Activated CD4-positive, alpha-beta T cell treated with anti-CD3 and anti-CD28 coated beads for 4 hours (primary cell): ENCODE measurements around the gene CMIP.
"Not testable (repeated sequence)": the region's sequence is repeated elsewhere in the genome, so short reads cannot be mapped to it uniquely, and the experiment has no call there.

ENCODE experiments used
- DNase-seq, 2 donors: peaks; one replicate each; pipeline ENCODE4 v3.0.0-alpha.2; 2020

CMIP gene

GRCh38 chr16:81444448-81445121 is at the start of gene CMIP:
Gene CMIP, plus strand, starts transcription at chr16:81444808.
- DNase-seq = peak; percentile 70 to 74

- DNase-seq = no peak
Measured at GRCh38 chr16:81394966-81395655, 49.5 kb upstream of the CMIP start.

GRCh38 chr16:81397058-81397878 is 47.3 kb upstream of the CMIP start:
- DNase-seq = no peak

- no peak for DNase-seq
Measured at GRCh38 chr16:81397879-81398520, 46.6 kb upstream of the CMIP start.

- DNase-seq = no peak
Measured at GRCh38 chr16:81399909-81400308, 44.7 kb upstream of the CMIP start.

GRCh38 chr16:81401035-81401950 is 43.3 kb upstream of the CMIP start:
- DNase-seq = no peak

- no peak for DNase-seq
Measured at GRCh38 chr16:81403208-81403600, 41.4 kb upstream of the CMIP start.

GRCh38 chr16:81403601-81404391 is 40.8 kb upstream of the CMIP start:
- DNase-seq = peak; percentile 73 to 83

- DNase-seq = not testable (repeated sequence)
Measured at GRCh38 chr16:81405002-81405401, 39.6 kb upstream of the CMIP start.

GRCh38 chr16:81405702-81406113 is 38.9 kb upstream of the CMIP start:
- no peak for DNase-seq

GRCh38 chr16:81408409-81408950 is 36.1 kb upstream of the CMIP start:
- no peak for DNase-seq

- DNase-seq = no peak
Measured at GRCh38 chr16:81409016-81409556, 35.5 kb upstream of the CMIP start.

GRCh38 chr16:81410643-81411293 is 33.8 kb upstream of the CMIP start:
- no peak for DNase-seq

- DNase-seq = no peak
Measured at GRCh38 chr16:81413245-81413990, 31.2 kb upstream of the CMIP start.

GRCh38 chr16:81415751-81416150 is 28.9 kb upstream of the CMIP start:
- no peak for DNase-seq

GRCh38 chr16:81416749-81417148 is 27.9 kb upstream of the CMIP start:
- DNase-seq = no peak

GRCh38 chr16:81417210-81417609 is 27.4 kb upstream of the CMIP start:
- DNase-seq = no peak

- no peak for DNase-seq
Measured at GRCh38 chr16:81419806-81420205, 24.8 kb upstream of the CMIP start.

- DNase-seq = no peak
Measured at GRCh38 chr16:81421126-81421525, 23.5 kb upstream of the CMIP start.
